SU-DHL-6 (cell line): ENCODE measurements around the gene SIT1.

Source experiments
- H2AFZ ChIP-seq: fragments of 200-600 bp; sonication (generic); 2 replicates; pipeline ENCODE4 v1.6.1; 2014; ENCODE audit warnings: low read depth, mild to moderate bottlenecking, moderate library complexity, mixed read lengths, antibody characterized with exemption, low read length; ENCODE audit not compliant: severe bottlenecking
- H3F3A ChIP-seq: fragments of 200-600 bp; shearing (Covaris generic); 2 replicates; pipeline ENCODE4 v1.6.0; 2016; ENCODE audit warnings: antibody characterized with exemption, mild to moderate bottlenecking; ENCODE audit not compliant: insufficient read depth
- H3K27ac ChIP-seq: fragments of 200-600 bp; sonication (generic); 2 replicates; pipeline ENCODE4 v1.5.1; 2016; ENCODE audit warnings: low read depth, mild to moderate bottlenecking, low read length, moderate library complexity, mixed read lengths
- H3K27me3 ChIP-seq: fragments of 200-600 bp; sonication (generic), shearing (Covaris generic); 2 replicates; pipeline ENCODE4 v1.6.0; 2014; ENCODE audit warnings: mild to moderate bottlenecking, low read length
- H3K36me3 ChIP-seq: fragments of 200-600 bp; sonication (generic); 2 replicates; pipeline ENCODE4 v1.6.1; 2014; ENCODE audit warnings: mild to moderate bottlenecking, low read length, mixed read lengths
- H3K4me2 ChIP-seq: fragments of 300-600, 200-600 bp; shearing (Covaris generic), sonication (generic); 2 replicates; pipeline ENCODE4 v1.6.0; 2014; ENCODE audit warnings: low read length, low read depth, mild to moderate bottlenecking; ENCODE audit not compliant: poor library complexity, severe bottlenecking
- H3K4me3 ChIP-seq: fragments of 200-600 bp; sonication (generic); 2 replicates; pipeline ENCODE4 v1.5.1; 2014; ENCODE audit warnings: antibody characterized with exemption, low read length, mild to moderate bottlenecking, mixed read lengths; ENCODE audit not compliant: insufficient read depth, poor library complexity, severe bottlenecking
- H3K79me2 ChIP-seq: fragments of 200-600 bp; sonication (generic); 2 replicates; pipeline ENCODE4 v1.6.1; 2014; ENCODE audit warnings: mild to moderate bottlenecking, low read length, moderate library complexity; ENCODE audit not compliant: insufficient read depth
- H3K9ac ChIP-seq: fragments of 200-600 bp; sonication (generic); 2 replicates; pipeline ENCODE4 v1.7.0; 2014; ENCODE audit warnings: mild to moderate bottlenecking, low read length
- H3K9me2 ChIP-seq: fragments of 200-600 bp; sonication (generic); replicated peaks from 2 replicates; pipeline ENCODE4 v1.6.1; 2014; ENCODE audit warnings: low read length; ENCODE audit not compliant: insufficient read depth
- H3K9me3 ChIP-seq: fragments of 200-600 bp; sonication (generic); 2 replicates; pipeline ENCODE4 v1.6.1; 2014; ENCODE audit warnings: low read length, mixed read lengths; ENCODE audit not compliant: insufficient read depth
- H4K20me1 ChIP-seq: fragments of 200-600 bp; sonication (generic); 2 replicates; pipeline ENCODE4 v1.6.1; 2014; ENCODE audit warnings: low read depth, mild to moderate bottlenecking, antibody characterized with exemption, low read length, moderate library complexity, mixed read lengths
- EZH2phosphoT487 ChIP-seq: fragments of 200-600 bp; sonication (generic), shearing (Covaris generic); conservative IDR thresholded peaks from 2 replicates; pipeline ENCODE4 v1.6.1; 2018; ENCODE audit warnings: mild to moderate bottlenecking, antibody characterized with exemption, low read length, moderate library complexity, mixed read lengths
- TF ChIP-seq, protein P1 (sequence below): fragments of 200-600 bp; sonication (generic); IDR thresholded peaks from one replicate; pipeline ENCODE4 v1.5.1; 2017; ENCODE audit warnings: antibody characterized with exemption, mild to moderate bottlenecking, low read length, moderate library complexity; ENCODE audit not compliant: insufficient read depth, poor library complexity, severe bottlenecking

The SIT1 gene

DNA sequence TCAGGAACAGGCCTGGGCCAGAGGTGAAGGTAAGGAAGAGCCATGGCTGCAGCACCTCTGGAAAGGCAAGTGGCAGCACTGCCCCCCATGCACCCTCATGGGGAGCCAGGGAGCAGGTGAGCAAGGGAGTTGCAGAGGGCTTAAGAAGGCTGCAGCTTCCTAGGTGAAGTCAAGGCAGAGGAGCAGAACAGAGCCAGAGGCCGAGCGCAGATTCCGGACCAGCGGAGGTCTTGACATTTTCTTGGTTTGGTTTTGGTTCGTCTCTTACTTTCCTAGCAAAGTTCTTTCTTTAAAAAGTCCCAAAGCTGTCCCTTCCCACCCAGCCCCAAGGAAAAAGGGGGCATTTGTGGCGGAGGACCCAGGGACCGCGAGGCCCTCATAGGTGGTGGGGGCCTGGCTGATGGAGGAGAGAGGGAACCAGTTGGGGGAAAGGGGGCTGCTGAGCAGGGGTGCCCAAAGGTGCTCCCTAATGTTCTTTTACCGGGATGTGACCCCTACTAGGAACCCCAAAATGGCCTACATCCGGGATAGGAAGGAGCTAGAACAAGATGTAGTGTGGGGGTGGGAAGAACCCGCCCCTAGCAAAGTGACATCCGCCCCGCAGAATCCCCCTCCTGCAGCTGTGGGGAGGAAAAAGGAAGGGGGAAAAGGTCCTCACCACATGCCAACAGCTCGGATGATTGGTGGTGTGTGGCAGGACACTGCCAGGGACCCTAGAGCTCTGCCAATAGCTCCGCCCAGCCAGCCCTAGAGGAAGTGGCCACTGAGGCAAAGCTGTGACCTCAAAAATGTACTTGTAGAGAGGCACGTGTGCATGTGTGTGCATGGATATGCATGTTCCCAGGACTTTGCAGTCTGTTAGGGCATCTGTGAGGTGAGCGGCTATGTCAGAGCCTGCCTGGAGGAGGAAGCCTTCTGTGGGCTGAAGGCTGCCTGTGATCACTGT is 31.6 kb downstream of the SIT1 start:
- no peaks in the 10 kb centered on the region for H3K79me2 ChIP-seq
- H3K4me2 ChIP-seq = peak overlapping the region; percentile 63
- H4K20me1 ChIP-seq = no peaks in the 10 kb centered on the region
- peak overlapping the region; percentile 94 for H3K27ac ChIP-seq
- H3K36me3 ChIP-seq = no peaks in the 10 kb centered on the region
- peak overlapping the region; percentile 6 for H3K4me3 ChIP-seq
- no peaks in the 10 kb centered on the region for H3K27me3 ChIP-seq
- H2AFZ ChIP-seq = peak overlapping the region; percentile 2
- H3K9me3 ChIP-seq = no peaks in the 10 kb centered on the region
- peaks cover 51% of the 10 kb centered on the region for H3F3A ChIP-seq
- H3K9me2 ChIP-seq = no peaks in the 10 kb centered on the region
- peak overlapping the region; percentile 54 for H3K9ac ChIP-seq
- TF ChIP-seq, protein P1, sequence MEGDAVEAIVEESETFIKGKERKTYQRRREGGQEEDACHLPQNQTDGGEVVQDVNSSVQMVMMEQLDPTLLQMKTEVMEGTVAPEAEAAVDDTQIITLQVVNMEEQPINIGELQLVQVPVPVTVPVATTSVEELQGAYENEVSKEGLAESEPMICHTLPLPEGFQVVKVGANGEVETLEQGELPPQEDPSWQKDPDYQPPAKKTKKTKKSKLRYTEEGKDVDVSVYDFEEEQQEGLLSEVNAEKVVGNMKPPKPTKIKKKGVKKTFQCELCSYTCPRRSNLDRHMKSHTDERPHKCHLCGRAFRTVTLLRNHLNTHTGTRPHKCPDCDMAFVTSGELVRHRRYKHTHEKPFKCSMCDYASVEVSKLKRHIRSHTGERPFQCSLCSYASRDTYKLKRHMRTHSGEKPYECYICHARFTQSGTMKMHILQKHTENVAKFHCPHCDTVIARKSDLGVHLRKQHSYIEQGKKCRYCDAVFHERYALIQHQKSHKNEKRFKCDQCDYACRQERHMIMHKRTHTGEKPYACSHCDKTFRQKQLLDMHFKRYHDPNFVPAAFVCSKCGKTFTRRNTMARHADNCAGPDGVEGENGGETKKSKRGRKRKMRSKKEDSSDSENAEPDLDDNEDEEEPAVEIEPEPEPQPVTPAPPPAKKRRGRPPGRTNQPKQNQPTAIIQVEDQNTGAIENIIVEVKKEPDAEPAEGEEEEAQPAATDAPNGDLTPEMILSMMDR = no peak
- no peak for TF ChIP-seq EZH2phosphoT487

GRCh38 chr9:35618325-35618727 is 32.4 kb downstream of the SIT1 start, which contains the start of gene CD72:
Gene CD72, minus strand, starts transcription at chr9:35618413. Its CDS starts 110 bp downstream, at chr9:35618303.
- Histone ChIP-seq H3K36me3 (no peaks in the 10 kb centered on the region), H3K79me2 (no peaks in the 10 kb centered on the region), H2AFZ (peak within 1 kb of the TSS; percentile 22), H3K27me3 (no peaks in the 10 kb centered on the region), H3K9ac (peak within 1 kb of the TSS; percentile 54), H3K4me2 (peak within 1 kb of the TSS; percentile 63), H3K27ac (peak within 1 kb of the TSS; percentile 94), H4K20me1 (no peaks in the 10 kb centered on the region), H3K9me2 (no peaks in the 10 kb centered on the region), H3K4me3 (peak within 1 kb of the TSS; percentile 25), H3F3A (peaks cover 52% of the 10 kb centered on the region), H3K9me3 (no peaks in the 10 kb centered on the region)
- TF ChIP-seq, protein P1 = no peak
- TF ChIP-seq EZH2phosphoT487 = no peak

- peak overlapping the region; percentile 94 for H3K27ac ChIP-seq
- H3K4me2 ChIP-seq = peak overlapping the region; percentile 63
- no peaks in the 10 kb centered on the region for H3K9me3 ChIP-seq
- H3K4me3 ChIP-seq = peak overlapping the region; percentile 25
- H3F3A ChIP-seq = peaks cover 54% of the 10 kb centered on the region
- TF ChIP-seq, protein P1 = no peak
- no peak for TF ChIP-seq EZH2phosphoT487
- no peaks in the 10 kb centered on the region for H3K9me2 ChIP-seq
- peak overlapping the region; percentile 22 for H2AFZ ChIP-seq
- no peaks in the 10 kb centered on the region for H4K20me1 ChIP-seq
- H3K9ac ChIP-seq = peak overlapping the region; percentile 54
- no peaks in the 10 kb centered on the region for H3K36me3 ChIP-seq
- H3K27me3 ChIP-seq = no peaks in the 10 kb centered on the region
- H3K79me2 ChIP-seq = no peaks in the 10 kb centered on the region
Measured at GRCh38 chr9:35617548-35617947, 33.2 kb downstream of the SIT1 start.
